Stimulated activated CD4-positive, alpha-beta T cell treated with anti-CD3 and anti-CD28 coated beads, Interleukin-4, amount 100 ng/mL, for 24 hours (primary cell): Measurements from ENCODE around the gene HMCES.
A peak's percentile ranks its signal among the peaks of the same experiment; 100 is the strongest.
"Not testable (repeated sequence)": the region's sequence is repeated elsewhere in the genome, so short reads cannot be mapped to it uniquely, and the experiment has no call there.

ENCODE experiments used
- DNase-seq: peaks from one replicate; pipeline ENCODE4 v3.0.0-alpha.2; 2020

HMCES gene

DNA sequence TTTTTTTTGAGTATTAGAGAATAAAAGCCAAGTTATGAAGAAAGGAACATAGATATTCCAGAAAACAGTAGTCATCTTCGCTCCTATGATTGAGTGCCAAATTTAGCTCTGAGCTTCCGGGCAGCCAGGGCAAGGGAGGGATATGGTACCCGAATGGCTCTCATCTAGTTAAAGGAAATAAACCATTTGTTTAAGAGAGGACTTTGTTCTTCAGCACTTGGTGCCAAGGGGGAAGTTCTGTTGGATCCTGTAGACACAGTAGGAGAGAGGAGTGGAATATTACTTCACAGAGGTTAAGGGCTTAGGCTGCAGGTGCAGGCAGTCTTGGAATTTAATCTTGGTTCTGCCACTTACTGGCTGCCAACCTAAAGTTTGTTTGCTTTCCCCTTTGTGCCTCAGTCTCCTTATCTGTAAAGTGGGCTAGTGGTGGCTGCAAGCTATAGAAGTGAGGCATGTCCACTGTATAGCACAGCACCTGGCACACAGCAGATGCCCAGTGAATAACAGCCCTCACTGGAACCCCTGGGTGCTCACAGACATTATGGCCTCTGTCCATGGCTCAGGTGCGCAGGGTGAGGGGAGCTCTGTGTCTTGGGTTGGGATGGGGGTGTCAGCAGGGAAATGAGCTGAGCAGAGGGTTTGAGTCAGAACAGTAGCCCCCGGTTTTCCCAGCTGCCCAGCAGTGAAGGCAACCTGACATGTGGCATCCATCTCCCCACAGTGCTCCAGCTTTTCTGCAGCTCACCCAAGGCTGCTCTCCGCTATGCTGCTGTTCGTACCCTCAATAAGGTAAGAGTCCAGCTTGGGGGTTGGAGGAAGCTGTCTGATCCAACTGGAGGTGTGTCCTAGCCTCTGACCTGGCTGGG, 18.8 kb upstream of the HMCES start:
- DNase-seq, result no peak

DNA sequence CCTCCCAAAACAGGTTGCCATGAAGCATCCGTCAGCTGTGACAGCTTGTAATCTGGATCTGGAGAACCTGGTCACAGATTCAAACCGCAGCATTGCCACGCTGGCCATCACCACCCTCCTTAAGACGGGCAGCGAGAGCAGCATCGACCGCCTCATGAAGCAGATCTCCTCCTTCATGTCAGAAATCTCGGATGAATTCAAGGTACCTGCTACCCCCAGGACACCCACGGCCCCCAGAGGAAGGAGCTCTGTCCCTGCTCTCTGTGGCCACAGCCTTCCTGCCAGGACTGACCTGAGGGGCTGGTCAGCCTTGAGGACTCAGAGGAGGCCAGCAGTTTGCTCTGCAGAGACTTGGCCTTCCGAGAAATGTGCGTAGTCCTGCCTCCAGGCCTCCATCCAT, 18.1 kb upstream of the HMCES start:
- no peak for DNase-seq

DNA sequence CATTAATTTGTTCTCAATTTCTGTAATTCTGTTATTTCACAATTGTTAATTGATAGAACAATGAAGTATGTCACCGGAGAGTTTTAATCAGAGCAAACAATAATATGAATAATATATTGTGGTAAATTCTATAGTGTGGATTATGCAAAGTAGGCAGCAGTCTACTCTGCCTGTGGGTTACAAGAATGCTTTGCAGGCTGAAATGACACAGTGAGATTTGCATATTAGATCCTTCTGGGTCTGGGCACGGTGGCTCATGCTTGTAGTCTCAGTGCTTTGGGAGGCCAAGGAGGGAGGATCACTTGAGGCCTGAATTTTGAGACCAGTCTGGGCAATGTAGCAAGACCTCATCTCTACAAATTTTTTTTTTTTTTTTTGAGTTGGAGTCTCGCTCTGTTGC, 16.8 kb upstream of the HMCES start:
- no peak for DNase-seq

- DNase-seq, result no peak
Observed at GRCh38 chr3:129263161-129263910, 15.3 kb upstream of the HMCES start.

DNA sequence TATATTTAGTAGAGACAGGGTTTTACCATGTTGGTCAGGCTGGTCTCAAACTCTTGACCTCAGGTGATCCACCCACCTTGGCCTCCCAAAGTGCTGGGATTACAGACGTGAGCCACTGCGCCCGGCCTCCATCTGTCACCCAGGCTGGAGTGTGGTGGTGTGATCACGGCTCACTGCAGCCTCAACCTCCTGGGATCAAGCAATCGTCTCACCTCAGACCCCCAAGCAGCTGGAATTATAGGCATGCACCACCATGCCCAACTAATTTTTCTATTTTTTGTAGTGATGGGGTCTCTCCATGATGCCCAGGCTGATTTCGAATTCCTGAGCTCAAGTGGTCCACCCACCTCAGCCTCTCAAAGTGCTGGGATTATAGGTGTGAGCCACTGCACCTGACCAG, 13.7 kb upstream of the HMCES start:
- not testable (repeated sequence) for DNase-seq

DNA sequence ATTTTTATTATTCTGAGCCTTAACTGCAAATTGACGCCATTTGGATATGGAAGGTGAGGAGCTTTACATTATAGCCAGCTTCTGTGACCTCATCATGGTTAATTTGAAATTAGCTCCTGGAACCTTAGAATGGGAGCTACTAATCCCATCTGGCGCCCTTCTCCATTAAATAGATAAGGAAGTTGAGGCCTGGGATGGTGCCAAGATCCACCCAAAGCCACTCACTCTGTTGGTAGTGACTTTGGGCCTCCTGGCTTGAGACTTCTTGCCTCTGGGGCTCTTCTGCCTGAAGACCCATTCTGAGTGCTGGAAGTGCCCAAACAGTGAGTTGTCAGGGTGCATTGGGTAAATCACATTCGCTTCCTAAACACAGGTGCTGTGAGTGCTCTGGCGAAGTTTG, 12.0 kb upstream of the HMCES start:
- no peak for DNase-seq

DNA sequence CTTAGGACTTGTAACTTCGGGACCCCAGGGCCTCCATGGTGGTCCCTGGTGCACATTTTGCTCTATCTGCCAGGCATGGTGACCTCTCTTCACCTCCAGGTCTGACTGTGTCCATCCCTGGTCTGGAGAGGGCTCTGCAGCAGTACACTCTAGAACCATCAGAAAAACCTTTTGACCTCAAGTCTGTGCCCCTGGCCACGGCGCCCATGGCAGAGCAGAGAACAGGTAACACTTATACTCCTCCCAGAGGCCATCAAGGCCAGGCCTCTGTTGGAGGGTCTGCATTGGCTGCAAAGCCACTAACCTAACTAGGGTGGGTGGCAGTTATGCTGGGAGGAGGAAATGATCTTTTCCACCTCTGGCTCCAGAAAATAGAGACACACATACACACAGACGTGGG, 10.3 kb upstream of the HMCES start:
- DNase-seq, result no peak

DNA sequence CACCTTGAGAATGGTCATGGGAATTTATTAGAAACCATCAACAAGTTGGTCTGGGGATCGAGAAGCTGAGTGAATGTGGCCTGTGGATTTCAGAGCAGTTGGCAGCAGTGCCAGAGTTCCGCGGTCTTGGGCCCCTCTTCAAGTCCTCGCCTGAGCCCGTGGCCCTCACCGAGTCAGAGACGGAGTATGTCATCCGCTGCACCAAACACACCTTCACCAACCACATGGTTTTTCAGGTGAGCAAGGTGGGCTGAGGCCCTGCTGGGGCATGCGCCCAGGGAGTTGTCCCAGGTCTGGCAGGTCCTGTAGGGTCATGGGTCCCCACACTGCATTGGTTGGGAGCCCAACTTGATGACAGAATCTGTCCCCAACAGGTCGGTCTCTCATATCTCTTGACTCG, 7.0 kb upstream of the HMCES start:
- no peak for DNase-seq

DNA sequence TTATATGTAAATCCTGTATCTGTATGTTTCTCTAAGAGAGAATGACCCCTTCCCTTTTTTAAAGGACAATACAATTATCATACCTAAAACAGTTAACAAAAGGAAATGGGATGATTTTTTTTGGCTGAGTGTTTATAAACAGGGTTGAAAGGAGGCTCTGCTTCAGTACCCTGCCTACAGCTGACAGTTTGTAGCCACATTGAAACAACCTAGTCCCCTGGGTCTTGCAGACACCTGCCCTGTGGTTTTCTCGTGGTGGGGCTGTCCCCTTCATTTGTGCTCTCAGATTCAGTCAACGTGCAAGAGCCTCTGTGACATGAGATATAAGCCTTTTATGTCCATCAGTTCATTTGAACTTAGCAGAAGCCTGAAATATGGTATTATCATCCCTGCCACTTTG, 2.3 kb upstream of the HMCES start:
- no peak for DNase-seq

GRCh38 chr3:129277829-129278271, 820 bp upstream of the HMCES start:
- DNase-seq, result no peak

GRCh38 chr3:129278966-129279906, 566 bp downstream of the HMCES start:
- peak; percentile 63 for DNase-seq

DNA sequence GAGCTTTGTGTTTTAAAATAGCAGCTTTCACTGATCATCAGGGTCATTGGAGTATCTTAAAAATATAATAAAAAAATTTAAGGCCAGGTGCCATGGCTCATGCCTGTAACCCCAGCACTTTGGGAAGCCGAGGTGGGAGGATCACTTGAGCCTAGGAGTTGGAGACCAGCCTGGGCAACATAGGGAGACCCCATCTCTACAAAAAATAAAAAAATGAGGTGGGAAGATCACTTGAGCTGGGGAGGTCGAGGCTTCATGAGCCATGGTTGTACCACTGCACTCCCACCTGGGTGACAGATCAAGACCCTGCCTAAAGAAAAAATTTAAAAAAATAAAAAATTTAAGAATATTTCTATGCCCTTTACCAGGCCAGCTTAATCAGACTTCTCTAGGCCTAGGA, 1.5 kb downstream of the HMCES start:
- DNase-seq, result no peak

DNA sequence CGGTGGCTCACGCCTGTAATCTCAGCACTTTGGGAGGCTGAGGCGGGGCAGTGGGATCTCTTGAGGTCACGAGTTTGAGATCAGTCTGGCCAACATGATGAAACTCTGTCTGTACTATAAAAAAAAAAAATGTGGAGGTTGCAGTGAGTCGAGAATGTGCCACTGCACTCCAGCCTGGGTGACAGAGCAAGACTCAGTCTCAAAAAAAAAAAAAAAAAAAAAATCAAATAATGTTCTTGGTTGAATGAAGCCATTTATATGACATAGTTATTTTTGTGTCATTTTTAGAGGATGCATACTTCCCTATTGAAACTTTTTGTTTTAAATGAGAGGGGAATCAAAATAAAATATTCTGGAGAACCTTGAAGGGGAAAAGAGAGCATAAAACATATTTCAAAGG, 3.1 kb downstream of the HMCES start:
- no peak for DNase-seq

GRCh38 chr3:129282727-129283327, 4.2 kb downstream of the HMCES start:
- peak; percentile 35 for DNase-seq

DNA sequence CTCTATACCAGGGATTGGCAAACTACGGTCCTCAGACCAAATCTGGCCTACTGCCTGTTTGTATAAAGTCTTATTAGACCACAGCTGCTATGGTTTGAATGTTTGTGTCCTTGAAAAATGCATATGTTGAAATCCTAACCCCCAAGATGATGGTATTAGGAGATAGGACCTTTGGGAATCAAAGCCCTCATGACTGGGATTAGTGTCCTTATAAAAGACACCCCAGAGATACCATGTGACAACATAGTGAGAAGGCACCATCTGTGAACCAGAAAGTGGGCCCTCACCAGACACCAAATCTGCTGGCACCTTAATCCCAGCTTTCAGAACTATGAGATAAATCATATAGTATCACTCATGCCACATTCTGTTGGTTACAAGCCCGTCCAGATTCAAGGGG, 7.4 kb downstream of the HMCES start:
- no peak for DNase-seq

GRCh38 chr3:129288446-129288845, 9.8 kb downstream of the HMCES start:
- DNase-seq, result no peak

- no peak for DNase-seq
Observed at GRCh38 chr3:129289201-129289921, 10.7 kb downstream of the HMCES start.

DNA sequence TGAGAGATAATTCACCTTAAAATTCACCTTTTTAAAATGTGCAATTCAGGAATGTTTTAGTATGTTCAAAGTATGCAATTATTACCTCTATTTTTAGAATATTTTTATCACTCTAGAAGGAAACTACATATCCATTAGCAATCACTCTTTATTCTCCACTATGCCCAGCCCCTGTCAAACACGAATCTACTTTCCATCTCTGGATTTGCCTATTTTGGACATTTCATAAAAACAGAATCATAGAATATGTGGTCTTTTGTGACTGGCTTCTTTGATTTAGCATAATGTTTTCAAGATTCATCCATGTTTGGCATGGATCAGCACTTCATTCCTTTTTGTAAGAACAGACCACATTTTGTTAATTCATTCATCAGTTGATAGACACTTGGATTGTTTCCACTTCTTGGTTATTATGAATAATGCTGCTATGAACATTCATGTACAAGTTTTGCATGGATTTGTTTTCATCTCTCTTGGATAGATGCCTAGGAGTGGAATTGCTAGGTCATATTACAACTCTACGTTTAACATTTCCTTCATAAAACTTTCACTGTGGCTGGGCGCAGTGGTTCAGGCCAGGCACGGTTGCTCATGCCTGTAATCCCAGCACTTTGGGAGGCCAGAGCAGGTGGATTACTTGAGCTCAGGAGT, 12.7 kb downstream of the HMCES start:
- DNase-seq, result no peak

- DNase-seq, result no peak
Observed at GRCh38 chr3:129295286-129295685, 16.6 kb downstream of the HMCES start.

GRCh38 chr3:129304146-129304961, 25.7 kb downstream of the HMCES start:
- no peak for DNase-seq

DNA sequence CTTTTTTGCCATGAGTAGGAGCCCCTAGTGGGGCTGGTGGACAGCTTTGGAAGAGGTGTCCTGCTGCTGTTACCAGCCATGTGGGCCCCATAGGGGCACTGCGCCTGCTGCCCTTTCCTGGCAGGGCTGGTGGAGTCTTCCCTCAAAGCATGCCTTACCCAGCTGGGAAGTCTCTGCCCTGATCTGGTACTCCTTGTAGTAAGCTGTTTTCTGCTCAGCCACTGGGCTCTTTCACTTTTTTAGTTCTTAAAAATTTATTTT, 26.2 kb downstream of the HMCES start:
- DNase-seq, result no peak
